Activated CD8-positive, alpha-beta memory T cell treated with anti-CD3 and anti-CD28 coated beads, Interleukin-2, amount 50 U/mL, for 24 hours (primary cell): ENCODE measurements around the gene S100PBP.

Experiments
- DNase-seq: peaks from one replicate; pipeline ENCODE4 v3.0.0-alpha.2; 2020; ENCODE audit errors: extremely low read depth

The S100PBP gene

GRCh38 chr1:32825181-32825580 is 7.7 kb downstream of the S100PBP start:
- no peak for DNase-seq

GRCh38 chr1:32828341-32828740 is 10.9 kb downstream of the S100PBP start:
- no peak for DNase-seq

- no peak for DNase-seq
Observed at GRCh38 chr1:32830092-32830852, 12.8 kb downstream of the S100PBP start.

- DNase-seq: no peak
Observed at GRCh38 chr1:32831878-32832277, 14.4 kb downstream of the S100PBP start.

GRCh38 chr1:32848354-32849063 is 31.1 kb downstream of the S100PBP start:
- no peak for DNase-seq

GRCh38 chr1:32855861-32856617 is 38.6 kb downstream of the S100PBP start:
- no peak for DNase-seq

- no peak for DNase-seq
Observed at GRCh38 chr1:32858136-32858535, 40.7 kb downstream of the S100PBP start.

- DNase-seq: no peak
Observed at GRCh38 chr1:32858791-32859190, 41.3 kb downstream of the S100PBP start.

- DNase-seq: no peak
Observed at GRCh38 chr1:32859915-32860314, 42.5 kb downstream of the S100PBP start.

- no peak for DNase-seq
Observed at GRCh38 chr1:32860566-32860965, 43.1 kb downstream of the S100PBP start.

- no peak for DNase-seq
Observed at GRCh38 chr1:32861904-32862695, 44.6 kb downstream of the S100PBP start.

GRCh38 chr1:32863218-32863880 is 45.9 kb downstream of the S100PBP start:
- no peak for DNase-seq

- DNase-seq: no peak
Observed at GRCh38 chr1:32863881-32864245, 46.4 kb downstream of the S100PBP start.

- no peak for DNase-seq
Observed at GRCh38 chr1:32864375-32865019, 47.0 kb downstream of the S100PBP start.

GRCh38 chr1:32865639-32866405 is 48.4 kb downstream of the S100PBP start:
- no peak for DNase-seq

GRCh38 chr1:32867151-32867550 is 49.7 kb downstream of the S100PBP start:
- DNase-seq: no peak

- no peak for DNase-seq
Observed at GRCh38 chr1:32867671-32868070, 50.2 kb downstream of the S100PBP start.

GRCh38 chr1:32868085-32868484 is 50.6 kb downstream of the S100PBP start:
- no peak for DNase-seq

- DNase-seq: no peak
Observed at GRCh38 chr1:32868806-32869455, 51.5 kb downstream of the S100PBP start.
